IMR-90 (cell line): ENCODE data around the gene KLK1. TPM values are rescaled to one million over a fixed set of nuclear protein-coding genes. Genes with fewer than 3 reads are reported as not detected.

Experiments
- ATAC-seq: fragments of 200-7000 bp; cut with Tn5 transposase; 2 replicates; pipeline ENCODE4 v1.9.1; 2020; ENCODE audit warnings: low read depth, mild to moderate bottlenecking, moderate library complexity
- BruUV-seq: library from RNA; stranded (reverse); fragments of 400-500 nt; replicated peaks from 2 replicates; lab custom pipeline; 2021; lab: Mats Ljungman, UMichigan
- CTCF ChIA-PET: fragments of 300-600 bp; formaldehyde crosslinking; extraction: SDS; loops from one replicate; lab custom pipeline; 2021; ENCODE audit warnings: antibody characterized with exemption; lab: Yijun Ruan, JAX
- POLR2A ChIA-PET: fragments of 300-600 bp; sonication (Branson Sonifier 250); formaldehyde crosslinking; loops from one replicate; lab custom pipeline; 2022; ENCODE audit warnings: antibody characterized with exemption; ENCODE audit not compliant: unreplicated experiment; lab: Charles Lee
- DNase-seq: peaks from one replicate; pipeline ENCODE4 v3.0.0; 2013
- H2AFZ ChIP-seq: replicated peaks from 2 replicates; pipeline ENCODE3; 2013; ENCODE audit warnings: low read length, mild to moderate bottlenecking; ENCODE audit not compliant: poor library complexity
- H2AK5ac ChIP-seq: 2 replicates; pipeline ENCODE4 v1.6.1; 2013; ENCODE audit warnings: low read depth, low read length, inconsistent platforms
- H2AK9ac ChIP-seq: replicated peaks from 2 replicates; pipeline ENCODE3; 2013; ENCODE audit warnings: mild to moderate bottlenecking, low read depth, low read length, moderate library complexity; ENCODE audit not compliant: poor library complexity
- H2BK120ac ChIP-seq: 2 replicates; pipeline ENCODE4 v1.6.1; 2013; ENCODE audit warnings: low read depth, low read length, inconsistent platforms
- H2BK15ac ChIP-seq: 3 replicates; pipeline ENCODE4 v1.6.1; 2013; ENCODE audit warnings: low read depth, low read length, inconsistent platforms
- H2BK20ac ChIP-seq: 2 replicates; pipeline ENCODE4 v1.6.1; 2013; ENCODE audit warnings: low read depth, mild to moderate bottlenecking, inconsistent platforms, low read length, moderate library complexity
- H2BK5ac ChIP-seq: 2 replicates; pipeline ENCODE4 v1.6.1; 2013; ENCODE audit warnings: mild to moderate bottlenecking, low read depth, low read length, inconsistent platforms; ENCODE audit not compliant: poor library complexity, severe bottlenecking
- H3K14ac ChIP-seq: replicated peaks from 2 replicates; pipeline ENCODE4 v1.6.1; 2013; ENCODE audit warnings: low read depth, low read length, inconsistent platforms
- H3K18ac ChIP-seq: 2 replicates; pipeline ENCODE4 v1.6.1; 2013; ENCODE audit warnings: low read depth, low read length, control low read depth
- H3K23ac ChIP-seq: 2 replicates; pipeline ENCODE4 v1.6.1; 2013; ENCODE audit warnings: low read depth, low read length, inconsistent platforms
- H3K27ac ChIP-seq: 2 replicates; pipeline ENCODE4 v1.5.1; 2013; ENCODE audit warnings: mild to moderate bottlenecking, control low read depth, low read length; ENCODE audit not compliant: insufficient read depth
- H3K27me3 ChIP-seq: 2 replicates; pipeline ENCODE4 v1.6.1; 2013; ENCODE audit warnings: low read length; ENCODE audit not compliant: control insufficient read depth, insufficient read depth
- H3K36me3 ChIP-seq: 2 replicates; pipeline ENCODE4 v1.6.1; 2013; ENCODE audit warnings: low read length, mixed read lengths; ENCODE audit not compliant: control insufficient read depth, insufficient read depth
- H3K4ac ChIP-seq: 2 replicates; pipeline ENCODE4 v1.6.1; 2013; ENCODE audit warnings: low read depth, low read length, inconsistent platforms
- H3K4me1 ChIP-seq: 2 replicates; pipeline ENCODE4 v1.6.1; 2013; ENCODE audit warnings: low read length, mixed read lengths; ENCODE audit not compliant: control insufficient read depth, insufficient read depth
- H3K4me2 ChIP-seq: 2 replicates; pipeline ENCODE4 v1.6.1; 2013; ENCODE audit warnings: low read depth, mild to moderate bottlenecking, control low read depth, low read length, moderate library complexity
- H3K4me3 ChIP-seq: 2 replicates; pipeline ENCODE4 v1.5.1; 2013; ENCODE audit warnings: low read depth, mild to moderate bottlenecking, control low read depth, low read length, moderate library complexity; ENCODE audit not compliant: insufficient read depth
- H3K56ac ChIP-seq: 2 replicates; pipeline ENCODE4 v1.6.1; 2013; ENCODE audit warnings: low read length, inconsistent platforms; ENCODE audit not compliant: insufficient read depth; ENCODE audit errors: extremely low read depth
- H3K79me1 ChIP-seq, 2 experiments: 2 replicates each; pipeline ENCODE4 v1.6.1; 2013; ENCODE audit warnings: low read length in 2 of 2, inconsistent platforms in 1 of 2, low read depth in 1 of 2
- H3K9ac ChIP-seq: 2 replicates; pipeline ENCODE4 v1.6.1; 2013; ENCODE audit warnings: low read depth, low read length, control low read depth
- H3K9me1 ChIP-seq: 2 replicates; pipeline ENCODE4 v1.6.1; 2013; ENCODE audit warnings: low read length, inconsistent platforms; ENCODE audit not compliant: insufficient read depth
- H3K9me3 ChIP-seq: 2 replicates; pipeline ENCODE4 v1.6.1; 2013; ENCODE audit warnings: low read length; ENCODE audit not compliant: control insufficient read depth, insufficient read depth
- H4K20me1 ChIP-seq: 2 replicates; pipeline ENCODE4 v1.6.1; 2013; ENCODE audit warnings: low read length, inconsistent platforms; ENCODE audit not compliant: insufficient read depth
- H4K5ac ChIP-seq: 2 replicates; pipeline ENCODE4 v1.6.1; 2013; ENCODE audit warnings: mild to moderate bottlenecking, low read depth, low read length, control low read depth
- H4K8ac ChIP-seq, 2 experiments: 2 replicates each; pipeline ENCODE4 v1.6.1; 2013; ENCODE audit warnings: low read depth in 2 of 2, low read length in 2 of 2, control low read depth in 1 of 2, inconsistent platforms in 1 of 2
- H4K91ac ChIP-seq: 2 replicates; pipeline ENCODE4 v1.6.1; 2013; ENCODE audit warnings: low read depth, low read length, inconsistent platforms; ENCODE audit not compliant: insufficient read depth
- BHLHE40 ChIP-seq: fragments of 150-350 bp; IDR thresholded peaks from 2 replicates; pipeline ENCODE4 v1.6.1; 2016; ENCODE audit warnings: mild to moderate bottlenecking, low read depth, low read length
- CEBPB ChIP-seq: IDR thresholded peaks from 2 replicates; pipeline ENCODE4 v1.6.1; 2012; ENCODE audit warnings: low read depth, low read length, improper control_type of control experiment
- CHD1 ChIP-seq: IDR thresholded peaks from 2 replicates; pipeline ENCODE4 v1.6.1; 2012; ENCODE audit warnings: low read depth, low read length, improper control_type of control experiment
- ELK1 ChIP-seq: fragments of 150-350 bp; IDR thresholded peaks from 2 replicates; pipeline ENCODE4 v1.6.1; 2016; ENCODE audit warnings: low read depth, mild to moderate bottlenecking, low read length, moderate library complexity, borderline replicate concordance
- FOS ChIP-seq: fragments of 150-350 bp; IDR thresholded peaks from 2 replicates; pipeline ENCODE4 v1.6.1; 2016; ENCODE audit warnings: low read depth, low read length
- MAFK ChIP-seq: IDR thresholded peaks from 2 replicates; pipeline ENCODE4 v1.6.1; 2012; ENCODE audit warnings: low read depth, low read length, improper control_type of control experiment
- MAZ ChIP-seq: IDR thresholded peaks from 2 replicates; pipeline ENCODE4 v1.6.1; 2012; ENCODE audit warnings: low read depth, mild to moderate bottlenecking, low read length, improper control_type of control experiment, moderate library complexity, borderline replicate concordance
- NFE2L2 ChIP-seq: fragments of 150-350 bp; IDR thresholded peaks from 2 replicates; pipeline ENCODE4 v1.6.1; 2016; ENCODE audit warnings: low read depth, mild to moderate bottlenecking, low read length
- POLR2A ChIP-seq: IDR thresholded peaks from 2 replicates; pipeline ENCODE4 v1.6.1; 2012; ENCODE audit warnings: mild to moderate bottlenecking, low read depth, low read length
- RCOR1 ChIP-seq: IDR thresholded peaks from 2 replicates; pipeline ENCODE4 v1.6.1; 2012; ENCODE audit warnings: mild to moderate bottlenecking, low read length, improper control_type of control experiment; ENCODE audit not compliant: insufficient replicate concordance
- SMC3 ChIP-seq: fragments of 150-350 bp; IDR thresholded peaks from 2 replicates; pipeline ENCODE4 v1.6.1; 2016; ENCODE audit warnings: low read depth, mild to moderate bottlenecking, antibody characterized with exemption, low read length, moderate library complexity
- USF2 ChIP-seq: fragments of 150-350 bp; IDR thresholded peaks from 2 replicates; pipeline ENCODE4 v1.6.1; 2017; ENCODE audit warnings: mild to moderate bottlenecking, antibody characterized with exemption, low read length, low read depth
- WGBS, 2 experiments: methylation state at CpG; one replicate each; pipeline versions ENCODE4 v1.1.5 to v1.1.7; 2013; ENCODE audit warnings: missing lambda C conversion rate in 2 of 2; ENCODE audit not compliant: insufficient read length in 1 of 2; ENCODE audit errors: extremely low coverage in 2 of 2; 5-methylcytosine and 5-hydroxymethylcytosine counted together
- dilution Hi-C: fragments of 300-500 bp; cut with HindIII; formaldehyde crosslinking; loops from one replicate; pipeline ENCODE4 v1.14.3; 2018; ENCODE audit warnings: low sequenced_read_pairs; ENCODE audit not compliant: unreplicated experiment
- in situ Hi-C: fragments of 300-500 bp; cut with MboI; formaldehyde crosslinking; loops from 3 replicates; pipeline ENCODE4 v1.14.3; 2019; ENCODE audit warnings: low sequenced_read_pairs, inconsistent platforms, mixed read lengths
- intact Hi-C: fragments of 100-400 bp; cut with micrococcal nuclease; formaldehyde crosslinking; loops from 2 replicates; pipeline ENCODE4 v1.10.0; 2022
- polyA plus RNA-seq, 3 experiments: library from polyadenylated mRNA; depleted of rRNA; stranded (reverse); fragments of >200 nt; gene quantifications; 2 replicates each; pipeline ENCODE4 v1.2.3, GENCODE V29; 2012; ENCODE audit warnings: low replicate concordance in 1 of 3
- total RNA-seq: library from RNA; depleted of rRNA; stranded (reverse); fragments of >200 nt; gene quantifications from 2 replicates; pipeline ENCODE4 v1.2.3, GENCODE V29; 2012

Gene KLK1
- total and polyA plus RNA-seq, 2 of the 4 experiments (the other 2 are of a cell fraction), result not detected

GRCh38 chr19:50836543-50837195 is 13.1 kb upstream of the KLK1 start:
- Histone ChIP-seq H2BK5ac (no peak overlapping the region), H3K27me3 (no peaks in the 10 kb centered on the region), H2BK15ac (no peak overlapping the region), H3K9ac (no peak overlapping the region), H3K9me3 (no peaks in the 10 kb centered on the region), H4K91ac (no peak overlapping the region), H3K9me1 (no peaks in the 10 kb centered on the region), H3K4ac (no peak overlapping the region), H2BK120ac (no peak overlapping the region), H2AK9ac (no peak overlapping the region), H3K36me3 (no peaks in the 10 kb centered on the region), H3K14ac (no peak overlapping the region), H3K23ac (no peak overlapping the region), H2BK20ac (no peak overlapping the region), H3K56ac (no peak overlapping the region), H3K4me3 (no peak overlapping the region), H4K5ac (no peak overlapping the region), H3K27ac (no peak overlapping the region), H3K4me2 (no peak overlapping the region; the same call in 1 of the 2 replicates), H4K8ac (0 out of 4 replicates have a peak overlapping the region, but pooled peaks of 1 of the 2 experiments have one; percentile 41), H2AFZ (peak overlapping the region; percentile 94), H3K79me1 (no peaks in the 10 kb centered on the region), H3K4me1 (no peaks in the 10 kb centered on the region), H4K20me1 (no peaks in the 10 kb centered on the region), H2AK5ac (no peak overlapping the region), H3K18ac (no peak overlapping the region)
- 29% methylated on average over 7 of the region's 19 CpGs; no CpG with 5 or more reads in 1 of the 2 experiments for WGBS, 2 experiments
- TF ChIP-seq MAZ (no peak), MAFK (no peak), RCOR1 (no peak), POLR2A (no peak), NFE2L2 (no peak), CEBPB (no peak), FOS (no peak), CHD1 (no peak), SMC3 (no peak), ELK1 (no peak), USF2 (no peak), BHLHE40 (no peak)
- ChIA-PET POLR2A (no interaction called here), CTCF (no interaction called here)
- ATAC-seq (no peak), DNase-seq (no peak)
- dilution Hi-C loops, result no loop called here
- intact Hi-C loops, result no loop called here
- in situ Hi-C loops, result no loop called here
- no TSS peak for BruUV-seq
